Prostate gland (tissue), 2 donors: ENCODE data around the gene WDR87. TPM values are rescaled to one million over a fixed set of nuclear protein-coding genes. Genes with fewer than 3 reads are reported as not detected.

ENCODE experiments used
- DNase-seq: peaks from one replicate; pipeline ENCODE4 v3.0.0-alpha.2; 2019; ENCODE audit warnings: low spot score
- H3K27ac ChIP-seq, 2 donors: fragments of 200-600 bp; sonication (generic); 2 replicates each; pipeline ENCODE4 v1.5.1; 2017 to 2019
- H3K27me3 ChIP-seq: fragments of 200-600 bp; sonication (generic); replicated peaks from 2 replicates; pipeline ENCODE4 v1.5.1; 2019; ENCODE audit not compliant: insufficient read depth
- H3K36me3 ChIP-seq, 2 donors: fragments of 200-600 bp; sonication (generic); 1 replicate in 1 of 2; 2 replicates in 1 of 2; pipeline versions ENCODE4 v1.5.1 to v1.8.1; 2017 to 2019
- H3K4me1 ChIP-seq: fragments of 200-600 bp; sonication (generic); replicated peaks from 2 replicates; pipeline ENCODE4 v1.5.1; 2019
- H3K4me3 ChIP-seq, 2 donors: fragments of 200-600 bp; sonication (generic); 2 replicates each; pipeline ENCODE4 v1.5.1; 2017 to 2019
- H3K9me3 ChIP-seq: fragments of 200-600 bp; sonication (generic); 2 replicates; pipeline ENCODE4 v1.5.1; 2017
- CTCF ChIP-seq, 4 experiments: fragments of 200-600 bp in 2 of 4; fragments of 450-650 bp in 2 of 4; sonication (generic) in 2 of 4; IDR thresholded peaks; 1 replicate in 3 of 4; 2 replicates in 1 of 4; pipeline ENCODE4 v1.5.1; 2016 to 2019; ENCODE audit warnings: antibody characterized with exemption in 4 of 4, mild to moderate bottlenecking in 2 of 4, moderate library complexity in 2 of 4
- POLR2A ChIP-seq: fragments of 450-650 bp; IDR thresholded peaks from one replicate; pipeline ENCODE4 v1.6.1; 2016; ENCODE audit warnings: antibody characterized with exemption, mild to moderate bottlenecking
- POLR2AphosphoS5 ChIP-seq: sonication (generic); formaldehyde crosslinking; IDR thresholded peaks from one replicate; pipeline ENCODE4 v1.6.1; 2017; ENCODE audit warnings: antibody characterized with exemption
- WGBS: methylation state at CpG from one replicate; pipeline ENCODE4 v1.1.5; 2018; 5-methylcytosine and 5-hydroxymethylcytosine counted together
- intact Hi-C: fragments of 100-400 bp; cut with DNase I; formaldehyde crosslinking; loops from one replicate; pipeline ENCODE4 v1.14.2; 2022
- total RNA-seq, 2 donors: library from RNA; depleted of rRNA; stranded (reverse); fragments of >200 nt; gene quantifications; one replicate each; pipeline ENCODE4 v1.1.0, GENCODE V29; 2016

The WDR87 gene
- total RNA-seq, 2 donors from 2014 or later = 2.0 TPM; not detected in 1

GRCh38 chr19:37855098-37855497 is 51.3 kb downstream of the WDR87 start:
- H3K4me3 ChIP-seq = no peak overlapping the region
- WGBS = 5% methylated on average over 35 of the region's 35 CpGs
- intact Hi-C loops = no loop called here
- H3K4me1 ChIP-seq = no peaks in the 10 kb centered on the region
- no peaks in the 10 kb centered on the region for H3K27me3 ChIP-seq
- TF ChIP-seq POLR2A (no peak), POLR2AphosphoS5 (no peak), CTCF (IDR thresholded peaks at IDR 0.05) (no peak)
- no peaks in the 10 kb centered on the region for H3K9me3 ChIP-seq
- no peak overlapping the region for H3K27ac ChIP-seq
- H3K36me3 ChIP-seq = no peaks in the 10 kb centered on the region
- peak; percentile 4 for DNase-seq

- Histone ChIP-seq H3K4me1 (no peaks in the 10 kb centered on the region), H3K4me3 (no peak overlapping the region), H3K9me3 (no peaks in the 10 kb centered on the region), H3K27me3 (no peaks in the 10 kb centered on the region), H3K27ac (no peak overlapping the region), H3K36me3 (no peaks in the 10 kb centered on the region)
- DNase-seq = no peak
- no peak for TF ChIP-seq POLR2AphosphoS5
- no peak for TF ChIP-seq POLR2A
- TF ChIP-seq CTCF (IDR thresholded peaks at IDR 0.05) = no peak
- intact Hi-C loops = no loop called here
- 73% methylated on average over 2 of the region's 2 CpGs for WGBS
Measured at GRCh38 chr19:37845932-37846331, 60.5 kb downstream of the WDR87 start.

Other genes starting within 250 kb of the WDR87 start
- 1 to 10 TPM; 5.6 to 6.5 TPM for gene ZNF607, start 186.8 kb downstream of the WDR87 start, total RNA-seq
- 1 to 10 TPM; 5.9 to 8.4 TPM for gene ZNF573, start 127.0 kb downstream of the WDR87 start, total RNA-seq
- gene SIPA1L3, start 614 bp upstream of the WDR87 start, total RNA-seq = 10 to 100 TPM; 48.8 to 63.5 TPM